Parathyroid adenoma (tissue), 2 donors: ENCODE data around the gene CASP5.

Experiments
- H2AFZ ChIP-seq: fragments of 300-600 bp; sonication (generic); one replicate; pipeline ENCODE4 v1.7.0; 2017; ENCODE audit warnings: antibody characterized with exemption, mild to moderate bottlenecking
- H3K27ac ChIP-seq: fragments of 300-600 bp; sonication (generic); one replicate; pipeline ENCODE4 v1.7.0; 2017
- H3K27me3 ChIP-seq: fragments of 300-600 bp; sonication (generic); one replicate; pipeline ENCODE4 v1.7.0; 2017; ENCODE audit warnings: low read length; ENCODE audit not compliant: control insufficient read depth, insufficient read depth
- H3K36me3 ChIP-seq: fragments of 300-600 bp; sonication (generic); one replicate; pipeline ENCODE4 v1.7.0; 2017; ENCODE audit warnings: low read length; ENCODE audit not compliant: control insufficient read depth, insufficient read depth
- H3K4me1 ChIP-seq: fragments of 300-600 bp; sonication (generic); one replicate; pipeline ENCODE4 v1.7.0; 2017; ENCODE audit warnings: control low read depth
- H3K4me2 ChIP-seq: fragments of 300-600 bp; sonication (generic); one replicate; pipeline ENCODE4 v1.7.0; 2017; ENCODE audit warnings: low read length
- H3K4me3 ChIP-seq: fragments of 300-600 bp; sonication (generic); one replicate; pipeline ENCODE4 v1.7.0; 2017; ENCODE audit warnings: low read depth, low read length
- H3K79me2 ChIP-seq: fragments of 300-600 bp; sonication (generic); one replicate; pipeline ENCODE4 v1.7.0; 2017; ENCODE audit warnings: control low read depth
- H3K9ac ChIP-seq: fragments of 300-600 bp; sonication (generic); one replicate; pipeline ENCODE4 v1.7.0; 2017; ENCODE audit warnings: mild to moderate bottlenecking
- H3K9me3 ChIP-seq: fragments of 300-600 bp; sonication (generic); one replicate; pipeline ENCODE4 v1.7.0; 2017; ENCODE audit warnings: low read length; ENCODE audit not compliant: control insufficient read depth
- TF ChIP-seq, protein P1 (sequence below): fragments of 300-600 bp; sonication (generic); IDR thresholded peaks from one replicate; pipeline ENCODE4 v1.7.0; 2017; ENCODE audit warnings: antibody characterized with exemption, mild to moderate bottlenecking
- donor health status: primary hyperparathyroidism.

The CASP5 gene

DNA sequence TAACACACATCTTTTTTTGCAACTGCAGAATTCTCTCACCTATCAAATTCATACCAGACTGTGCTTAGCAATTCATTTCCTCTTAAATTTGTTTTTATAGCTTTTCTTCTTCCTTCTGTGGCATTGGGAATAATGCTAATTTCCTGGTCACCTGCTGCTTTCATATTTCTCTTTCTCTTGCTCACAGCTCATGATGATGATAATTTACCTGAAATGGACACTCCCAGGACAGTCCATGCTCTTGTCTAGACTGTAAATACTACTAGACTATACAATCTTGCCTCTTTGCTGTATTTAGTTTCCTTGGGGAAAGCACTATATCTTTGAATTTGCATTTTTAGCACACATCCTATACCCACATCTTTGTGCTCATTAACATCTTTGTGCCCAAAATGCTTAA, 15.5 kb downstream of the CASP5 start:
- no peak overlapping the region for H3K9ac ChIP-seq
- no peak overlapping the region for H3K27ac ChIP-seq
- H3K79me2 ChIP-seq: no peaks in the 10 kb centered on the region
- H3K4me3 ChIP-seq: no peak overlapping the region
- H3K9me3 ChIP-seq: no peaks in the 10 kb centered on the region
- no peaks in the 10 kb centered on the region for H3K36me3 ChIP-seq
- no peak overlapping the region for H2AFZ ChIP-seq
- no peaks in the 10 kb centered on the region for H3K4me1 ChIP-seq
- no peaks in the 10 kb centered on the region for H3K27me3 ChIP-seq
- TF ChIP-seq, protein P1, sequence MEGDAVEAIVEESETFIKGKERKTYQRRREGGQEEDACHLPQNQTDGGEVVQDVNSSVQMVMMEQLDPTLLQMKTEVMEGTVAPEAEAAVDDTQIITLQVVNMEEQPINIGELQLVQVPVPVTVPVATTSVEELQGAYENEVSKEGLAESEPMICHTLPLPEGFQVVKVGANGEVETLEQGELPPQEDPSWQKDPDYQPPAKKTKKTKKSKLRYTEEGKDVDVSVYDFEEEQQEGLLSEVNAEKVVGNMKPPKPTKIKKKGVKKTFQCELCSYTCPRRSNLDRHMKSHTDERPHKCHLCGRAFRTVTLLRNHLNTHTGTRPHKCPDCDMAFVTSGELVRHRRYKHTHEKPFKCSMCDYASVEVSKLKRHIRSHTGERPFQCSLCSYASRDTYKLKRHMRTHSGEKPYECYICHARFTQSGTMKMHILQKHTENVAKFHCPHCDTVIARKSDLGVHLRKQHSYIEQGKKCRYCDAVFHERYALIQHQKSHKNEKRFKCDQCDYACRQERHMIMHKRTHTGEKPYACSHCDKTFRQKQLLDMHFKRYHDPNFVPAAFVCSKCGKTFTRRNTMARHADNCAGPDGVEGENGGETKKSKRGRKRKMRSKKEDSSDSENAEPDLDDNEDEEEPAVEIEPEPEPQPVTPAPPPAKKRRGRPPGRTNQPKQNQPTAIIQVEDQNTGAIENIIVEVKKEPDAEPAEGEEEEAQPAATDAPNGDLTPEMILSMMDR: no peak
- H3K4me2 ChIP-seq: no peak overlapping the region

DNA sequence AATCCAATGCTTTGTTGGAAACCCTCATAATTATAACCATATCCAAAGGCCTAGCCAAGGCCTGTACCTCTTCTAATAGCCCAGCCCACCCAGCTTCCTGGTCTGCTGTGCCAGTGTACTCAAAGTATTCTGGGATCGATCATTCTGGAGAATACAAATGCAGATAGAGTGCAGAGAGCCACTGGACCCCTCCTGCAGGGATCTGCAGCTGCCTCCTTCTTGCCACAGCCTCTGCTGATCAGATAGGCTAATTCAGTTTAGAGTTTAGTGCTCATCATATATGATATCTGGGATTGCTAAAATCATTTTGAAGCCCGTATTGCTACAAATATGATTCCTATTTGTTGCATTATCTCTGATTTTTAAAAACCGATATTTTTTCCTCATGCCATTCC, 17.5 kb downstream of the CASP5 start:
- Histone ChIP-seq H3K4me1 (no peaks in the 10 kb centered on the region), H3K27ac (no peak overlapping the region), H3K4me3 (no peak overlapping the region), H3K36me3 (no peaks in the 10 kb centered on the region), H3K79me2 (no peaks in the 10 kb centered on the region), H2AFZ (no peak overlapping the region), H3K9ac (no peak overlapping the region), H3K9me3 (no peaks in the 10 kb centered on the region), H3K27me3 (no peaks in the 10 kb centered on the region), H3K4me2 (no peak overlapping the region)
- TF ChIP-seq, protein P1: no peak

DNA sequence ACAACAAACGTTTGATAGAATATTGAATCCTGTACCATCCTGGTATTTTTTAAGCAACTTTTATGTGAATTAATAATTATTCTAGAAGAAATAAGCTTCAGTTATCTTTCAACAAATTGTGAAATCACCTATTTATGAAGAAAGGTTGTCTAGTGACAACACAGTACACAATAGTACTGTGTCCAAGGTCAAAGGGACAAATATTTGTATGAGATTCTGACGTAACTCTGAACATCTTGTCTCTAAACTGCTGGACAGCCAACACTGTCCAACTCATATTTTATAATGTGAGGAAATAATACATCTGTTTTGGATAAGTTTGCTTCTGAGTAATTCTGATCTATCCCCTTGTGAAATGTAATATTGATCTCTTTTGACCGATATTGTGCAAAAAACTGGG, 18.9 kb downstream of the CASP5 start:
- H3K9me3 ChIP-seq: no peaks in the 10 kb centered on the region
- no peaks in the 10 kb centered on the region for H3K4me1 ChIP-seq

DNA sequence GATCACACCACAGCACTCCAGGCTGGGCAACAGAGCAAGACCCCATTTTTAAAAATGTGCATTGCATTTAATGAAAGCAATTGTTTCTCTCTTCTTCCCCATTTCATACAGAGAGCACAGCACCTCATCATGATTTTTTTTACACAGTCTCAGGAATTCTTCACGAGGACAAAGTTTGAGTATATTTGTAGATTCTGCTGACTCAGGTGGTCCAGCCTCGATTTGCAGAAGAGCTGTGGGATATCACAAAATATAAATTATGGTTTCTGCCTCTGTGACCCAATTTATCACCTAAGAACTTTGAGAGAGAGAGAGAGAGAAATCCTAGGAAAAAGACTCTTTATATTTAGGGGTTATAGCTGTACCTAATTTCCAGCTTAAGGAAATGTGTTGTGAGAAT, 19.8 kb downstream of the CASP5 start:
- no peaks in the 10 kb centered on the region for H3K79me2 ChIP-seq
- TF ChIP-seq, protein P1: no peak
- no peaks in the 10 kb centered on the region for H3K4me1 ChIP-seq
- H3K36me3 ChIP-seq: no peaks in the 10 kb centered on the region
- H3K4me2 ChIP-seq: no peak overlapping the region
- no peak overlapping the region for H2AFZ ChIP-seq
- H3K4me3 ChIP-seq: no peak overlapping the region
- no peaks in the 10 kb centered on the region for H3K9me3 ChIP-seq
- H3K27me3 ChIP-seq: no peaks in the 10 kb centered on the region
- no peak overlapping the region for H3K27ac ChIP-seq
- H3K9ac ChIP-seq: no peak overlapping the region

More for the DNA sequence above, 18.9 kb downstream of the CASP5 start:
- Histone ChIP-seq H3K79me2 (no peaks in the 10 kb centered on the region), H2AFZ (no peak overlapping the region), H3K4me2 (no peak overlapping the region), H3K4me3 (no peak overlapping the region), H3K36me3 (no peaks in the 10 kb centered on the region), H3K27me3 (no peaks in the 10 kb centered on the region), H3K27ac (no peak overlapping the region), H3K9ac (no peak overlapping the region)
- TF ChIP-seq, protein P1: no peak

DNA sequence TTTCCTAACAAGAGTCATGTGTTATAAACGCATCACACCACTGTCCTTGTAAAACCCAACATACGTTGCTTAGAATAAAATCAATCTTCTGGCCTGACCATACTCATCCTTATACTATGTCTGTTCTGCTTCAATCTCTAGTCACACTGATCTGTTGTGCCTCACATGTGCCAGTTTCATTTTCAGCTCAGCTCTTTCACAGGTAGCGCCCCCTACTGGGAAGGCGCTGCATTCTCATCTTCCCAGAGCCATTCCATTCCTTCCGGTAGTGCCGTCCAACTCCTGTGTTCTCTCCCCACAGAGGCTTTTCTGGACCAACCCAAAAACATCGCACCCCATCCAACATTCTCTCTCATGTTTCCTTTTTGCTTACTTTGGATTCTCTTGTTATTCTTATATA, 22.2 kb downstream of the CASP5 start:
- H3K79me2 ChIP-seq: no peaks in the 10 kb centered on the region
- H2AFZ ChIP-seq: no peak overlapping the region
- no peaks in the 10 kb centered on the region for H3K9me3 ChIP-seq
- H3K4me3 ChIP-seq: no peak overlapping the region
- TF ChIP-seq, protein P1: no peak
- no peak overlapping the region for H3K9ac ChIP-seq
- H3K4me1 ChIP-seq: no peaks in the 10 kb centered on the region
- H3K4me2 ChIP-seq: no peak overlapping the region
- no peaks in the 10 kb centered on the region for H3K36me3 ChIP-seq
- no peak overlapping the region for H3K27ac ChIP-seq
- H3K27me3 ChIP-seq: no peaks in the 10 kb centered on the region
